ENCODE measurements around the gene AGBL1. TPM values are rescaled to one million over a fixed set of nuclear protein-coding genes. Genes with fewer than 3 reads are reported as not detected.

AGBL1 gene
- not detected in 2 replicates for total RNA-seq

DNA sequence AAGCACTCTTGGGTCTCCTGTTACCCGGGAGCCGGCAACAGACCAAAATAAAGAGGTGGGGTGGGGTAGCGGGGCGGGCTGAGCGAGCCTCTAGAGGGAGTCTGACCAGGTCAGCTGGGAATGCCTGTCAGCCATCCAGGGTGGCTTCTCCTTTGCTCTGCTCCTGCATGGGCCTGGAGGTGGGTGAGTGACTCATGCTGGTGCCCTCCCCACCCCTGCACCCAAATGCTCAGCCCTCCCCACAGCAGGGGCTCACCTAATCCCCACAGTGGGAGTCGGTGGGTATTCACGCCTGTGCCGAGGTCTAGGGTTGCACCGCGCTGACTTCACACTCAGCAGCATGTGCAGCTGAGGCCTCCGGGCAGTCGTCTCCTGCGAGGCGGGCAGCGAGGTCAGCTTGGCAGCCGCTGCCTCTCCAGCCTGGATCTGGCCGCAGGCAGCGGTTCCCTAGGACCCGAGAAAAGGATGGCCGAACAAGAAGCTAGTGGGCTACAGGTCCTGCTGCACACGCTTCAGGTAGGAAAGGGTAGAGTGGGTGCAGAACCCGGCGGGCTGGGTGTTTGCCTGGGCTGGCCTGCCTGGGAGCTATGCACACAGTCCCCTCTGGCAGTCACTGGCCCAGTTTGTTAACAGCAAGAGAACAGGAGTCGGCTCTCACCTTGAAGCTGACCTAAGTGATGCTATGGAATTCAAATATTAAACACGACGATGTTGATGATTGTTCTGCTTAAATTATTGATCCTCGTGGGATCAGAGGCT lies at the start of gene AGBL1:
Gene AGBL1, plus strand, starts transcription at position 364 of the 759 bp plus-strand sequence.

All from smooth muscle cell of the umbilical artery (primary cell).